ENCODE measurements around the gene FANCE. TPM values are rescaled to one million over a fixed set of nuclear protein-coding genes. Genes with fewer than 3 reads are reported as not detected.

FANCE gene
- total RNA-seq, 1 donor from 2014 or later, result 7.8 TPM

DNA sequence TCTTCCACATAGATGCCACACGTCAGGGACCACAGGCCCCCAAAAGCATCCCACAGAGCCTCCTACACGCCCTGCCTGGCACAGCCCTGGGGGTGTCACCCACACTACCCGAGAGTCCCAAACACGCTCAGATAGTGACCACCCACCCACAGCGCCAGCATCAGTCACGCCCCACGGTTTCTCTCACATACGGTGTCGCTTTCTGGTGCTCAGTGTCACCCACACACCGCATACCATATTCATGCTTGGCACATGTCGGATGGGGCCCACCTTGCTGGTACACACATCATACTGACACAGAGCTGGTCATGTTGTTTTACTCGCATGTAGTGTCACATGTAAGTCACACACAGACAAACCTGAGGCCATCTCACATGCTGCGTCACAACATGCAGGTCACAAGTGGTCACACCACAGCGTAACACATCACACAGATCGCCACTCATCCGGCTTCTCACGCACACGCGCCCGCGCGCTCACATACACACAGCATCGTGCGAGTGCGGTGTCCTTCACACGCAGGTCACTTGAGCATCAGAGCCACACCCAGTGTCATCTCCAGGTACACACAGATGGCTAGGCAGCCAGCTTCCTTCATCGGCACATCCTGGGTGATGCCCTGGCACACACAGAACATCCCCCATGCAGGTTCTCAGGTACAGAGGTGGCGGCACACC, 41.3 kb downstream of the FANCE start:
- H3K4me1 Mint-ChIP-seq (ENCODE audit: unreplicated experiment), result peaks cover 71% of the 10 kb centered on the region
- TF ChIP-seq, protein P1, sequence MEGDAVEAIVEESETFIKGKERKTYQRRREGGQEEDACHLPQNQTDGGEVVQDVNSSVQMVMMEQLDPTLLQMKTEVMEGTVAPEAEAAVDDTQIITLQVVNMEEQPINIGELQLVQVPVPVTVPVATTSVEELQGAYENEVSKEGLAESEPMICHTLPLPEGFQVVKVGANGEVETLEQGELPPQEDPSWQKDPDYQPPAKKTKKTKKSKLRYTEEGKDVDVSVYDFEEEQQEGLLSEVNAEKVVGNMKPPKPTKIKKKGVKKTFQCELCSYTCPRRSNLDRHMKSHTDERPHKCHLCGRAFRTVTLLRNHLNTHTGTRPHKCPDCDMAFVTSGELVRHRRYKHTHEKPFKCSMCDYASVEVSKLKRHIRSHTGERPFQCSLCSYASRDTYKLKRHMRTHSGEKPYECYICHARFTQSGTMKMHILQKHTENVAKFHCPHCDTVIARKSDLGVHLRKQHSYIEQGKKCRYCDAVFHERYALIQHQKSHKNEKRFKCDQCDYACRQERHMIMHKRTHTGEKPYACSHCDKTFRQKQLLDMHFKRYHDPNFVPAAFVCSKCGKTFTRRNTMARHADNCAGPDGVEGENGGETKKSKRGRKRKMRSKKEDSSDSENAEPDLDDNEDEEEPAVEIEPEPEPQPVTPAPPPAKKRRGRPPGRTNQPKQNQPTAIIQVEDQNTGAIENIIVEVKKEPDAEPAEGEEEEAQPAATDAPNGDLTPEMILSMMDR (IDR thresholded peaks at IDR 0.05), result no peak
- peak overlapping the region; percentile 84 for H3K27ac Mint-ChIP-seq (ENCODE audit: unreplicated experiment)
- no peak for DNase-seq (ENCODE audit: extremely low spot score, unreplicated experiment)
- H3K27me3 Mint-ChIP-seq (ENCODE audit: unreplicated experiment), result no peaks in the 10 kb centered on the region
- no peaks in the 10 kb centered on the region for H3K36me3 Mint-ChIP-seq (ENCODE audit: unreplicated experiment)
- H3K4me3 Mint-ChIP-seq (ENCODE audit: unreplicated experiment), result peak overlapping the region; percentile 16
- H3K9me3 Mint-ChIP-seq (ENCODE audit: unreplicated experiment), result no peaks in the 10 kb centered on the region

DNA sequence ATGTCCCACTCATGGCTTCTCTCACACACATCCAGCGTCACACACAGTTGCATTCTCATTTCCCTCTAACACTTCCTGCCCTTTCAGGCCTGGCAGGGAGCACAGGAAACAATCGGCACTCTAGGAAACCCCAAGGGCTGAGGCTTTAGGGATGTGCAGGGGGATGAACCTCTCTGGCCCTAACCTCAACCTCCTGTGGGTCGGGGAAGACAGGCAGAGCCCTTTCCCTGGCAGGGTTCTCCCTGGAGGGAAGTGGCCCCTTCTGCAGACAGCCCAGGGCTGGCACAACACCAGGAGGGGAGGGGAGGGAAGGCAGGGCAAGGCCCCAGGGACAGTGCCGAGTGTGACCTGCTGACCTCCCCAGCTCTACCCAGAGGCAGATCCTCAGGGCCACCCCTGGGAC, 42.0 kb downstream of the FANCE start:
- H3K36me3 Mint-ChIP-seq (ENCODE audit: unreplicated experiment), result no peaks in the 10 kb centered on the region
- H3K27me3 Mint-ChIP-seq (ENCODE audit: unreplicated experiment), result no peaks in the 10 kb centered on the region
- TF ChIP-seq, protein P1 (IDR thresholded peaks at IDR 0.05), result no peak
- H3K4me1 Mint-ChIP-seq (ENCODE audit: unreplicated experiment), result peaks cover 73% of the 10 kb centered on the region
- no peak for DNase-seq (ENCODE audit: extremely low spot score, unreplicated experiment)
- no peaks in the 10 kb centered on the region for H3K9me3 Mint-ChIP-seq (ENCODE audit: unreplicated experiment)
- peak overlapping the region; percentile 16 for H3K4me3 Mint-ChIP-seq (ENCODE audit: unreplicated experiment)
- peak overlapping the region; percentile 60 for H3K27ac Mint-ChIP-seq (ENCODE audit: unreplicated experiment)

DNA sequence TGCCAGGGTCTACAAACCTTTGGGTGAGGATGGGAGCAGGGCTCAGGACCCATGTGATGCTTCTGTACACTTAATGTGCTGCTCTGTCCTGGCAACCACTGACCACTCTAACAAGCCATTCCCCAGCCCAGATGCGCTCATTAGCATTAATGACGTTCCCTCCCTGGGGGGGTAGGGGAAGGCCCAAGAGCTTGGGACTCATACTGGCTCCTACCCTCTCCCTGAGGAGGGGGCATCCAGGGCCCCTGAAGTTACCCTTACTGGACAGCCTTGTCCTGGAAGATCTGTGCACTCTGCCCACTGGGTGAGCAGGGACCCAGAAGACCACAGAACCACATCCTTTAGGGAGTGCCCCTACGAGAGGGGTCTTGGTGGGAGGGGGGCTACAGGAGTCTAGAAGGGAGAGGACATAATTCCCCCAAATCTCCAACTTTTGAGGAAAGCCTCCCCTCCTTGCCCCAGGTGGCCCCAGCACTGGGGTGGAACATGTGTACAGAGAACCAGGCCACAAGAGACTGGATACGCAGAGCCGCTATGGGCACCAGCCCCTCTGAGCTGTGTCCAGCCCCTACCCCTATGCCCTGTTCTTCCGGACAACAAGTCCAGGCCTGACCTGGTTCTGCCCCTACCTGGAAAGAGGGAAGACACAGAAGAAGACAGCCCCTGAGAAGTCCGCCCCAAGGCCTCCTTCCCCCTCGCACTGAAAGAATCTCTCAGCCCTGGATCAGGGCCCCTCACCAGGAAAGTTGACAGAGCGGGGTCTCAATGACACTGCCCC, 43.3 kb downstream of the FANCE start:
- TF ChIP-seq, protein P1 (IDR thresholded peaks at IDR 0.05), result no peak
- no peaks in the 10 kb centered on the region for H3K36me3 Mint-ChIP-seq (ENCODE audit: unreplicated experiment)
- H3K27me3 Mint-ChIP-seq (ENCODE audit: unreplicated experiment), result no peaks in the 10 kb centered on the region
- peak overlapping the region; percentile 82 for H3K4me3 Mint-ChIP-seq (ENCODE audit: unreplicated experiment)
- H3K4me1 Mint-ChIP-seq (ENCODE audit: unreplicated experiment), result peaks cover 71% of the 10 kb centered on the region
- no peak for DNase-seq (ENCODE audit: extremely low spot score, unreplicated experiment)
- peak overlapping the region; percentile 85 for H3K27ac Mint-ChIP-seq (ENCODE audit: unreplicated experiment)
- H3K9me3 Mint-ChIP-seq (ENCODE audit: unreplicated experiment), result no peaks in the 10 kb centered on the region

DNA sequence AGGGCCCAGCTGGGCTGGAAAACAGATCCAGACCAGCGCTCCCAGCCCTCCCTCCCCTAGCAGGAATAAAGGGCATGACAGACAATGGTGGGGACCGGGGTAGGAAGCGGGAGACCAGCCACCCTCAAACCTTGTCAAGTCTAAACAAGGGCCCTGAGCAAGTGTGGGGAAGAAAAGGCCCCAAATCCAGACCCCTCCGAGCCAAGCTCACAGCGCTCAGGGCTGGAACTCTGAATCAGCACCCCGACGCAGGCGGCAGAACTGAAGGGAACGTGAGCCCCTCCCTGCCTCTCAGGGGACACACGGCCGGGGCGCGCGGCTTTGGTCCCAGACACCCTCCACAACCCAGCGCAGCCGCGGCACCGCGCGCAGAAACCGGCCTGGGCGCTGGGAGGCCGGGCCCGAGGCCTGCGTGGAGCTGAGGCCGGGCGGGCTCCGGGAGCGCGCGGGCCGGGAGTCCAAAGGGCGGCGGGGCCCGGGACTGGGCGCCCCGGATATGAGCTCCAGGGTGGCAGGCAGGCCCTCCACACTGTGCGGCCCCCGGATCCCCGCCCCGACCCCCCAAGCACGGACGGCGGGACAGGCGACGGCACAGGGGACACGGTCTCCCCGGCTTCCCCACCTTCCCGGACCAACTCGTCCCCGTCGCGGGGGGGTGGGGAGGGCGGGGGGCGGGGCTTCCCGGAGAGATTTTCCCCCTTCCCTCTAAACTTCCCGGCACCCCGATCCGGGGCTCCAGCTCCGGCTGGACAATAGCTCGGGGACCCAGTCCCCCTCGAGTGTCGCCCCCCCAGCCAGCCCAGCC, 44.1 kb downstream of the FANCE start:
- Mint-ChIP-seq H3K27me3 (ENCODE audit: unreplicated experiment) (no peaks in the 10 kb centered on the region), H3K4me1 (ENCODE audit: unreplicated experiment) (peaks cover 71% of the 10 kb centered on the region), H3K36me3 (ENCODE audit: unreplicated experiment) (no peaks in the 10 kb centered on the region), H3K27ac (ENCODE audit: unreplicated experiment) (peak overlapping the region; percentile 85), H3K4me3 (ENCODE audit: unreplicated experiment) (peak overlapping the region; percentile 82), H3K9me3 (ENCODE audit: unreplicated experiment) (no peaks in the 10 kb centered on the region)
- TF ChIP-seq, protein P1 (IDR thresholded peaks at IDR 0.05), result no peak
- DNase-seq (ENCODE audit: extremely low spot score, unreplicated experiment), result no peak
